GM19463 (cell line): ENCODE data around the gene WDFY4.
"Not testable (repeated sequence)": the region's sequence is repeated elsewhere in the genome, so short reads cannot be mapped to it uniquely, and the experiment has no call there.

Experiments used
- ATAC-seq: cut with Tn5 transposase; IDR thresholded peaks from one replicate; pipeline ENCODE4 v1.9.1; 2021; ENCODE audit warnings: mild to moderate bottlenecking, moderate library complexity; ENCODE audit not compliant: unreplicated experiment

WDFY4 gene, protein sequence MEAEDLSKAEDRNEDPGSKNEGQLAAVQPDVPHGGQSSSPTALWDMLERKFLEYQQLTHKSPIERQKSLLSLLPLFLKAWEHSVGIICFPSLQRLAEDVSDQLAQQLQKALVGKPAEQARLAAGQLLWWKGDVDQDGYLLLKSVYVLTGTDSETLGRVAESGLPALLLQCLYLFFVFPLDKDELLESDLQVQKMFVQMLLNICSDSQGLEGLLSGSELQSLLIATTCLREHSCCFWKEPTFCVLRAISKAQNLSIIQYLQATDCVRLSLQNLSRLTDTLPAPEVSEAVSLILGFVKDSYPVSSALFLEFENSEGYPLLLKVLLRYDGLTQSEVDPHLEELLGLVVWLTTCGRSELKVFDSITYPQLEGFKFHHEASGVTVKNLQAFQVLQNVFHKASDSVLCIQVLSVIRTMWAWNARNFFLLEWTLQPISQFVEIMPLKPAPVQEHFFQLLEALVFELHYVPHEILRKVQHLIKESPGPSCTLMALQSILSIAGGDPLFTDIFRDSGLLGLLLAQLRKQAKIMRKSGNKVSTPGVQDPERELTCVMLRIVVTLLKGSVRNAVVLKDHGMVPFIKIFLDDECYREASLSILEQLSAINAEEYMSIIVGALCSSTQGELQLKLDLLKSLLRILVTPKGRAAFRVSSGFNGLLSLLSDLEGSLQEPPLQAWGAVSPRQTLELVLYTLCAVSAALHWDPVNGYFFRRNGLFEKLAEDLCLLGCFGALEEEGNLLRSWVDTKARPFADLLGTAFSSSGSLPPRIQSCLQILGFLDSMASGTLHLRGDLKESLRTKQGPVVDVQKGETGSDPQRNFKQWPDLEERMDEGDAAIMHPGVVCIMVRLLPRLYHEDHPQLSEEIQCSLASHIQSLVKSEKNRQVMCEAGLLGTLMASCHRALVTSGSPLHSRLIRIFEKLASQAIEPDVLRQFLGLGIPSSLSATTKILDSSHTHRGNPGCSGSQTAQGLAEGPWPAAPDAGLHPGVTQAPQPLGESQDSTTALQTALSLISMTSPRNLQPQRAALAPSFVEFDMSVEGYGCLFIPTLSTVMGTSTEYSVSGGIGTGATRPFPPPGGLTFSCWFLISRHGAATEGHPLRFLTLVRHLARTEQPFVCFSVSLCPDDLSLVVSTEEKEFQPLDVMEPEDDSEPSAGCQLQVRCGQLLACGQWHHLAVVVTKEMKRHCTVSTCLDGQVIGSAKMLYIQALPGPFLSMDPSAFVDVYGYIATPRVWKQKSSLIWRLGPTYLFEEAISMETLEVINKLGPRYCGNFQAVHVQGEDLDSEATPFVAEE (N-terminal part only)

GRCh38 chr10:48684792-48685623 is at the start of gene WDFY4:
WDFY4 (plus strand) TSS chr10:48684873; CDS start chr10:48709733, 24,860 bp downstream.
- peak; percentile 63 for ATAC-seq

DNA sequence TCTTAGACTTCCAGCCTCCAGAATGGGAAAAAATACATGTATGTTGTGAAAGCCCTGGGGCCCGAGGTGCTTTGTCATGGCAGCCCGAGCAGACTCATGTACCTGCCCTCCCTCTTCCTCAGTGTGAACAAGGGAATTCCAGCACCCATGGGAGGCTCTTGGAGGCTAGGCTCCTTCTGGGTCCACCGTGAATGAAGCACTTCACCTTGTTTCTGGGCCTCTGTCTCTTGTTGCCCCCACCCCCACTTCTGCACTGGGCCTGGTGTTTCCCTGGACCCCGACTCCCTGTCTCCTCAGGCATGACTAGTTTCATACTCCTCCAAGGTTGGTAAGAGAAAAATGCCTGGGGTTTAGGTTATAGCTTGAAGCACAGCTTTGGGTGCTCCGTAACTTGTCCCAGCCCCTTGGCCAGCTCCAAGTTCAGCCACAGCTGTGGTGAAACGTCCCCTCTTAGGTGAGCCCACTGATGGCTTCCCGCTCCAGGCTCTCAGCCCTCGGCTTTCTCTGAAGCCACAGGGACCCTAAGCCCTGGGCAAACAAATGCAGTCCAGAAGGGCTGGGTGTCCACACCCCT is 49.6 kb upstream of the WDFY4 start:
- no peak for ATAC-seq

- no peak for ATAC-seq
Observed at GRCh38 chr10:48636231-48636630, 48.4 kb upstream of the WDFY4 start.

- ATAC-seq = no peak
Observed at GRCh38 chr10:48636901-48637300, 47.8 kb upstream of the WDFY4 start.

DNA sequence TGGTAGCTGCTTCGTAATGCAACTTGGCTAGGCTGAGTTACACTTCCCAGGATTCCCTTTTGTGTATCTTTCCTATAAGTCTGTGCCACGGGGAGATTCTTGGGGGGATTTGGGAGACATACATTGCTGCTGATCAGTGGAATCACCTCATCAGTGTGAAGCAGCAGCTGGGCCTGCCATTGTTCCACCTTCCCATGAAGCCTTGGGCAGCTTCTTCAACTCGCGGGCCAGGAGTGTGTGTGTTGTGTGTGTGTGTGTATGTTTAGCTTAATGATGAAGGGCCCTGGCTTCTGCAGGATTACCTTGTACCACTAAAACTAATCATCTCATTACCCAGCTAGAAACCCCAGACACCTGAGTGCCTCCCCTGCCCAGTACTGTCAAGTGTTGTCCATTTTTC is 46.5 kb upstream of the WDFY4 start:
- ATAC-seq = no peak

GRCh38 chr10:48638739-48639527 is 45.7 kb upstream of the WDFY4 start:
- ATAC-seq = no peak

- no peak for ATAC-seq
Observed at GRCh38 chr10:48639632-48640031, 45.0 kb upstream of the WDFY4 start.

DNA sequence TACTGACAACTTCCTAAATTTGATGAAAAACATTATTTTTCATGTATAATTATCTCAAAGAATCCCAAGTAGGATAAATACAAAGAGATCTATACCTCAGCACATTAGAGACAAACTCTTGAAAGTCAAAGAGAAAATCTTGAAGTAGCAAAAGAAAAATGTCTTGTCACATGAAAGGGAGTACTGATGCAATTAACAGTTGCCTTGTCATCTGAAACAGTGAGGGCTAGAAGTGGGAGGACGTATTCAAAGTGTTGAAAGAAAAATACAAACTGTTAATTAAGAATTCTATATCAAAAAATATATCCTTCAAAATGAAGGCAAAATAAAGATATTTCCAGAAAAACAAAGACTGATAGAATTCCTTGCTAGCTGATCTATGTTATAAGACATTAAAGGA is 44.3 kb upstream of the WDFY4 start:
- no peak for ATAC-seq

DNA sequence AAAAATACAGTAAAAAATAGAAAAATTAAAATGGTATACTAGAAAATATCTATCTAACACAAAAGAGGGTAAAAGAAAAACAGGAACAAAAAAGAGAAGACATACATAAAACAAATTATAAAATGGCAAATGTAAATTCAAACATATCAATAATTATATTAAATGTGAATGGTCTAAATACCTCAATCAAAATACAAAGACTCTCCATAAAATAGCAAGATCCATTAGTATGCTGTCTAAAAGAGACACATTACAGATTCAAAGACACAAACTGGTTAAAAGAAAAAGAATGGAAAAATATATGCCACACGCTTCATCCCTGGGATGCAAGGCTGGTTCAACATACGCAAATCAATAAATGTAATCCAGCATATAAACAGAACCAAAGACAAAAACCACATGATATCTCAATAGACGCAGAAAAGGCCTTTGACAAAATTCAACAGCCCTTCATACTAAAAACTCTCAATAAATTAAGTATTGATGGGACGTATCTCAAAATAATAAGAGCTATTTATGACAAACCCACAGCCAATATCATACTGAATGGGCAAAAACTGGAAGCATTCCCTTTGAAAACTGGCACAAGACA is 43.5 kb upstream of the WDFY4 start:
- ATAC-seq = not testable (repeated sequence)

GRCh38 chr10:48645600-48645999 is 39.1 kb upstream of the WDFY4 start:
- no peak for ATAC-seq

DNA sequence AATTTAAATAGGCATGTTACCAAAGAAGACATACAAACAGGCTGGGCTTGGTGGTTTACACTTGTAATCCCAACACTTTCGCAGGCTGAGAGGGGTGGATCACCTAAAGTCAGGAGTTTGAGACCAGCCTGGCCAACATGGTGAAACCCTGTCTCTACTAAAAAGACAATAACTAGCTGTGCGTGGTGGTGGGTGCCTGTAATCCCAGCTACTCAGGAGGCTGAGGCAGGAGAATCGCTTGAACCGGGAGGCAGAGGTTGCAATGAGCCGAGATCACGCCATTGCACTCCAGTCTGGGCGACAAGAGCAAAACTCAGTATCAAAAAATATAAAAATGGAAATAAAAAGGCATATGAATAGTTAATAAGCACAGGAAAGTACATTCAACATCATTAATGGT is 37.6 kb upstream of the WDFY4 start:
- ATAC-seq = not testable (repeated sequence)

GRCh38 chr10:48648172-48648942 is 36.3 kb upstream of the WDFY4 start:
- no peak for ATAC-seq

- ATAC-seq = no peak
Observed at GRCh38 chr10:48649349-48649944, 35.2 kb upstream of the WDFY4 start.

GRCh38 chr10:48651293-48651692 is 33.4 kb upstream of the WDFY4 start:
- ATAC-seq = no peak

DNA sequence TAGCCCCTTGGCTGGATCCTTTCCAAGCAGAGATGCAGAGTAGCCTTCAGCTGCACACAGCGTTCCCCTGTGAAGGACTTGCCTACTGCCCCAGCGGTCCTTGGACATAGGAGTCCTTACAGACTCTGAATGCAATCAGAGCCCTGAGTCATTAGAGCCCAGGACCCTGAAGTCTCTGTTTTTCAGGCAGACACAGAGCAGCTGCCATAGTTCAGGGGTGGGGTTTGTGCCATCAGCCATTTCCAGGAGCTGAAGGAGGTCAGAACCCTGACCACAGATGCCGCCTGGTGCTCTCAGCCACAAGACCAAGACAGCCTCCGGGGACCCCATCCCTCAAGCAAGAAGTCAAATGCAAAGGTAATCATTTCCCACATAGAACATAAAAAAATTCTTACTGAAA is 32.8 kb upstream of the WDFY4 start:
- no peak for ATAC-seq

GRCh38 chr10:48652344-48652743 is 32.3 kb upstream of the WDFY4 start:
- ATAC-seq = no peak

- ATAC-seq = no peak
Observed at GRCh38 chr10:48653347-48653746, 31.3 kb upstream of the WDFY4 start.
